OCI-LY3 (cell line): ENCODE results near the gene NDUFAF8.
A peak's percentile ranks its signal among the peaks of the same experiment; 100 is the strongest.

Experiments used
- H2AFZ ChIP-seq: fragments of 200-600, 300-600 bp; shearing (Covaris generic); 2 replicates; pipeline ENCODE4 v1.6.0; 2014; ENCODE audit warnings: antibody characterized with exemption, low read depth, low read length
- H3K27ac ChIP-seq: fragments of 200-600, 300-600 bp; sonication (generic); 2 replicates; pipeline ENCODE4 v1.5.1; 2014; ENCODE audit warnings: mild to moderate bottlenecking, low read length, moderate library complexity, mixed read lengths
- H3K27me3 ChIP-seq: fragments of 200-600, 300-600 bp; sonication (generic); 2 replicates; pipeline ENCODE4 v1.6.1; 2014; ENCODE audit warnings: low read depth, low read length, mixed read lengths
- H3K36me3 ChIP-seq: fragments of 200-600, 300-600 bp; sonication (generic); replicated peaks from 2 replicates; pipeline ENCODE3; 2014; ENCODE audit warnings: low read depth, low read length, mixed read lengths
- H3K4me1 ChIP-seq: fragments of 300-600, 200-600 bp; sonication (generic); 2 replicates; pipeline ENCODE4 v1.6.1; 2014; ENCODE audit warnings: low read length, mixed read lengths
- H3K4me2 ChIP-seq: fragments of 200-600, 300-600 bp; sonication (generic); 2 replicates; pipeline ENCODE4 v1.6.1; 2014; ENCODE audit warnings: low read length, mixed read lengths
- H3K4me3 ChIP-seq: fragments of 300-600, 200-600 bp; sonication (generic); 2 replicates; pipeline ENCODE4 v1.5.1; 2014; ENCODE audit warnings: antibody characterized with exemption, mild to moderate bottlenecking, low read length, moderate library complexity
- H3K79me2 ChIP-seq: fragments of 300-600, 200-600 bp; shearing (Covaris generic); 2 replicates; pipeline ENCODE4 v1.6.1; 2014; ENCODE audit warnings: mild to moderate bottlenecking, low read length, mixed read lengths
- H3K9ac ChIP-seq: fragments of 300-600, 200-600 bp; shearing (Covaris generic); 2 replicates; pipeline ENCODE4 v1.6.0; 2014; ENCODE audit warnings: mild to moderate bottlenecking, low read length, moderate library complexity
- H3K9me3 ChIP-seq: fragments of 200-600, 300-600 bp; shearing (Covaris generic); 2 replicates; pipeline ENCODE4 v1.6.1; 2014; ENCODE audit warnings: low read length, mixed read lengths; ENCODE audit not compliant: insufficient read depth
- H4K20me1 ChIP-seq: fragments of 200-600, 300-600 bp; sonication (generic); 2 replicates; pipeline ENCODE4 v1.6.1; 2016; ENCODE audit warnings: low read length, mixed read lengths; ENCODE audit not compliant: insufficient read depth
- EZH2phosphoT487 ChIP-seq: fragments of 200-600 bp; shearing (Covaris generic); IDR thresholded peaks from 2 replicates; pipeline ENCODE4 v1.6.1; 2018; ENCODE audit warnings: antibody characterized with exemption, mixed run types, low read depth
- TF ChIP-seq, protein P1 (sequence below): fragments of 200-600, 300-600 bp; sonication (generic); IDR thresholded peaks from 2 replicates; pipeline ENCODE4 v1.5.1; 2014; ENCODE audit warnings: antibody characterized with exemption, low read length, low read depth

Gene NDUFAF8

DNA sequence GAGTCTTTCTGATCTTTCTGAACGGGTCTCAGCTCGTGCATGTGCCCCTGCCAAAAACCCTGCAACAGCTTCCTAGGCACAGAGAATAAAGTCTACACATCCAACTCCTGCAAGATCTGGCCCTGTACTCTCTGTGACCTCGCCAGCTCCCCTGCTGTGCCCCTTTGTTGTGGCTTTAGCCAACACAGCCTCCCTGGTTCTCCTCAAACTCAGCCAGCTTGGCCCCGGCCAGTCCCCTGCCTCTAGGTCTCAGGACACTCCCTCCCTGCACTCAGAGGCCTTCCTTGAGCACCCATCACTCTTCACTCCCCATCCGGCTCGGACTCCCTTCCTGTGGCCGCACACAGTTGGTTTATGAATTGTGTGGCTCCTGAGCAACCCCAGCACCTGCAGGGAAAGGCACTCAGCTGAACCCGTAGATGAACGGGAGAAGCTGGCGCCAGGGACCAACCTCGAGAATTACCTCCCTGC is 17.7 kb upstream of the NDUFAF8 start:
- TF ChIP-seq, protein P1, sequence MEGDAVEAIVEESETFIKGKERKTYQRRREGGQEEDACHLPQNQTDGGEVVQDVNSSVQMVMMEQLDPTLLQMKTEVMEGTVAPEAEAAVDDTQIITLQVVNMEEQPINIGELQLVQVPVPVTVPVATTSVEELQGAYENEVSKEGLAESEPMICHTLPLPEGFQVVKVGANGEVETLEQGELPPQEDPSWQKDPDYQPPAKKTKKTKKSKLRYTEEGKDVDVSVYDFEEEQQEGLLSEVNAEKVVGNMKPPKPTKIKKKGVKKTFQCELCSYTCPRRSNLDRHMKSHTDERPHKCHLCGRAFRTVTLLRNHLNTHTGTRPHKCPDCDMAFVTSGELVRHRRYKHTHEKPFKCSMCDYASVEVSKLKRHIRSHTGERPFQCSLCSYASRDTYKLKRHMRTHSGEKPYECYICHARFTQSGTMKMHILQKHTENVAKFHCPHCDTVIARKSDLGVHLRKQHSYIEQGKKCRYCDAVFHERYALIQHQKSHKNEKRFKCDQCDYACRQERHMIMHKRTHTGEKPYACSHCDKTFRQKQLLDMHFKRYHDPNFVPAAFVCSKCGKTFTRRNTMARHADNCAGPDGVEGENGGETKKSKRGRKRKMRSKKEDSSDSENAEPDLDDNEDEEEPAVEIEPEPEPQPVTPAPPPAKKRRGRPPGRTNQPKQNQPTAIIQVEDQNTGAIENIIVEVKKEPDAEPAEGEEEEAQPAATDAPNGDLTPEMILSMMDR, result no peak
- no peak for TF ChIP-seq EZH2phosphoT487
- Histone ChIP-seq H3K27me3 (no peaks in the 10 kb centered on the region), H3K4me1 (peaks cover 14% of the 10 kb centered on the region), H3K4me3 (peak overlapping the region; percentile 97), H3K9me3 (no peaks in the 10 kb centered on the region), H3K9ac (no peak overlapping the region), H3K79me2 (peaks cover 13% of the 10 kb centered on the region), H3K36me3 (no peaks in the 10 kb centered on the region), H2AFZ (no peak overlapping the region), H3K27ac (no peak overlapping the region), H4K20me1 (no peaks in the 10 kb centered on the region), H3K4me2 (peak overlapping the region; percentile 97)

DNA sequence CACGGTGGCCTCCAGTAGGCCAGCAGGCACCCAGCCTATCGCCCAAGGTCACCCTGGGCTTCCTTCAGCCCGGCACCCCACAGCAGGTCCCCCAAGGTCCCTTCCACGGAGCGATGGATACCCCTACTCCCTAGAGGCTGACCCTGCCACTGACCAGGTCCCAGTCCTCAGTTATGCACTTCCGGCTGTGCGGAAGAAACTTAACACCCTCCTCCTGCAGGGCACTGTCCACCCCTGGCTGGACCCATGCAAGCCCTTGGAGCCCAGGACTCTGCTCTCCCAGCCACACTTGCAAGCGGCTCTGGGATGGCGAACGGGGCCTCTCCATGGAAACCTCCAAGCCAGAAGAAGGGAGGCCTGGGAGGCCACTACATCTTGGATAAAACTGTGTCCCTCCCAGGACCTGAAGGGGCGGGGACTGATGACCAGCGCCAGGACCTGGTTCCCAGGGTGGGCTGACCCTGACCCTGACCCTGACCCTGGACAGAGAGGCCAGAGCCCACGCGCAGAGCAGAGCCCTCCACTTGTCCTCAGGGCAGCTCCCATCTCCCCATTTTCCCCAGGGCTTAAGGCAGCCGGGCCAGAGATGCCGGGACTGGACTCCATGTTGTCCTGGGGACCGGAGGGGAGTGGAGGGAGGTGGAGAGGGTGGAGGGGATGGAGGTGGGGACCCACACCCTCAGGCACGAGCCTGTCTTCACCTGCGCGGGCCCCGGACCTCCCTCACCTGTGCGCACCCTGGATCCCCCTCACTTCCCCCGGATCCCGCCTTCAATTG is 17.1 kb upstream of the NDUFAF8 start:
- peaks cover 2% of the 10 kb centered on the region; the same call in 1 of the 2 replicates for H3K9me3 ChIP-seq
- H3K27me3 ChIP-seq, result no peaks in the 10 kb centered on the region
- peaks cover 15% of the 10 kb centered on the region for H3K4me1 ChIP-seq
- peak overlapping the region; percentile 97 for H3K4me3 ChIP-seq
- no peak overlapping the region for H3K27ac ChIP-seq
- H2AFZ ChIP-seq, result no peak overlapping the region
- no peaks in the 10 kb centered on the region for H3K36me3 ChIP-seq
- no peak for TF ChIP-seq EZH2phosphoT487
- TF ChIP-seq, protein P1, result no peak
- peak overlapping the region; percentile 86 for H3K9ac ChIP-seq
- peaks cover 13% of the 10 kb centered on the region for H3K79me2 ChIP-seq
- no peaks in the 10 kb centered on the region for H4K20me1 ChIP-seq
- peak overlapping the region; percentile 97 for H3K4me2 ChIP-seq

- Histone ChIP-seq H3K4me2 (peak overlapping the region; percentile 97), H2AFZ (peak overlapping the region; percentile 17; the same call in 1 of the 2 replicates), H3K4me3 (peak overlapping the region; percentile 97), H3K4me1 (peaks cover 21% of the 10 kb centered on the region), H3K9me3 (peaks cover 3% of the 10 kb centered on the region; the same call in 1 of the 2 replicates), H3K27ac (no peak overlapping the region), H3K27me3 (no peaks in the 10 kb centered on the region), H3K9ac (peak overlapping the region; percentile 86), H3K79me2 (peaks cover 13% of the 10 kb centered on the region), H3K36me3 (no peaks in the 10 kb centered on the region), H4K20me1 (no peaks in the 10 kb centered on the region)
- TF ChIP-seq EZH2phosphoT487, result no peak
- TF ChIP-seq, protein P1, result no peak
Measured at GRCh38 chr17:81222620-81222905, 16.6 kb upstream of the NDUFAF8 start.

GRCh38 chr17:81222906-81223761 is 16.0 kb upstream of the NDUFAF8 start, which contains the start of gene CEP131:
Gene CEP131, minus strand, starts transcription at chr17:81222965. Its CDS starts 2,909 bp downstream, at chr17:81220056.
- Histone ChIP-seq H3K27ac (no peak within 1 kb of the TSS), H3K4me3 (peak within 1 kb of the TSS; percentile 97)

More at GRCh38 chr17:81222906-81223761, 16.0 kb upstream of the NDUFAF8 start, which contains the start of gene CEP131:
- Histone ChIP-seq H2AFZ (peak within 1 kb of the TSS; percentile 59), H3K9me3 (peaks cover 3% of the 10 kb centered on the region; the same call in 1 of the 2 replicates), H3K36me3 (no peaks in the 10 kb centered on the region), H3K79me2 (peaks cover 13% of the 10 kb centered on the region), H3K27me3 (no peaks in the 10 kb centered on the region), H3K9ac (peak within 1 kb of the TSS; percentile 86), H4K20me1 (no peaks in the 10 kb centered on the region), H3K4me2 (peak within 1 kb of the TSS; percentile 97), H3K4me1 (peaks cover 26% of the 10 kb centered on the region)
- TF ChIP-seq EZH2phosphoT487, result no peak
- TF ChIP-seq, protein P1, result no peak
